Neural progenitor cell (in vitro differentiated cells): ENCODE data around the gene CCDC158.

Experiments
- EZH2phosphoT487 ChIP-seq: fragments of 200-600 bp; sonication (generic); IDR thresholded peaks from 2 replicates; pipeline ENCODE4 v1.6.1; 2017; ENCODE audit warnings: antibody characterized with exemption
- TF ChIP-seq, protein P1 (sequence below): fragments of 200-600 bp; sonication (generic); IDR thresholded peaks from 2 replicates; pipeline ENCODE4 v1.5.1; 2017; ENCODE audit warnings: antibody characterized with exemption, mild to moderate bottlenecking

DNA sequence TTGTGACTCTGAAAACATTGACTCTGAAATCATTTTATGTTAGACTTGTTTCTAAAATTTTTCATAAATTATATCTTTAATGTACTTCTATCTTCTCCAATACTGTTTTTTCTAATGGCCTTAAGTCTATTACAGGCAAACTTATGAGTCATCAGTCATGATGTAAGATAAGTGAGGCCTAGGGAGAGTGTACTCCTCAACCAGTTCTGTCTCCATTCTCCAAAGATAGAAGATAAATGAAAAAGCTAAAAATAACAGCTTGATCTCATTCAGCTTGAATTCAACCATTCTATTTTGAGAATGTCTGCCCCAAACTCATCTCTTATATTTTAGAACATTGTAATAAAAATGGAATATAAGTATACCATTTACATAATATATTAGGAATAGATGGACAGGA, 79.9 kb downstream of the CCDC158 start:
- TF ChIP-seq, protein P1, sequence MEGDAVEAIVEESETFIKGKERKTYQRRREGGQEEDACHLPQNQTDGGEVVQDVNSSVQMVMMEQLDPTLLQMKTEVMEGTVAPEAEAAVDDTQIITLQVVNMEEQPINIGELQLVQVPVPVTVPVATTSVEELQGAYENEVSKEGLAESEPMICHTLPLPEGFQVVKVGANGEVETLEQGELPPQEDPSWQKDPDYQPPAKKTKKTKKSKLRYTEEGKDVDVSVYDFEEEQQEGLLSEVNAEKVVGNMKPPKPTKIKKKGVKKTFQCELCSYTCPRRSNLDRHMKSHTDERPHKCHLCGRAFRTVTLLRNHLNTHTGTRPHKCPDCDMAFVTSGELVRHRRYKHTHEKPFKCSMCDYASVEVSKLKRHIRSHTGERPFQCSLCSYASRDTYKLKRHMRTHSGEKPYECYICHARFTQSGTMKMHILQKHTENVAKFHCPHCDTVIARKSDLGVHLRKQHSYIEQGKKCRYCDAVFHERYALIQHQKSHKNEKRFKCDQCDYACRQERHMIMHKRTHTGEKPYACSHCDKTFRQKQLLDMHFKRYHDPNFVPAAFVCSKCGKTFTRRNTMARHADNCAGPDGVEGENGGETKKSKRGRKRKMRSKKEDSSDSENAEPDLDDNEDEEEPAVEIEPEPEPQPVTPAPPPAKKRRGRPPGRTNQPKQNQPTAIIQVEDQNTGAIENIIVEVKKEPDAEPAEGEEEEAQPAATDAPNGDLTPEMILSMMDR: no peak
- TF ChIP-seq EZH2phosphoT487: no peak
